Panc1 (cell line): Measurements from ENCODE around the gene IQSEC2. TPM values are rescaled to one million over a fixed set of nuclear protein-coding genes. Genes with fewer than 3 reads are reported as not detected.

Source experiments
- ATAC-seq: fragments of 200-7000 bp; cut with Tn5 transposase; 2 replicates; pipeline ENCODE4 v1.9.1; 2020; ENCODE audit warnings: mild to moderate bottlenecking, moderate library complexity
- BruUV-seq: library from RNA; stranded (reverse); fragments of 400-500 nt; replicated peaks from 2 replicates; lab custom pipeline; 2021; lab: Mats Ljungman, UMichigan
- CTCF ChIA-PET: fragments of 300-600 bp; sonication (Branson Sonifier 250); formaldehyde crosslinking; loops from one replicate; lab custom pipeline; 2022; ENCODE audit warnings: antibody characterized with exemption; lab: Charles Lee
- POLR2A ChIA-PET: fragments of 300-600 bp; sonication (Branson Sonifier 250); formaldehyde crosslinking; loops from one replicate; lab custom pipeline; 2022; ENCODE audit warnings: antibody characterized with exemption; lab: Charles Lee
- DNase-seq: peaks from one replicate; pipeline ENCODE4 v3.0.0-alpha.2; 2010; ENCODE audit warnings: low read depth, low spot score
- H3K27ac ChIP-seq: 2 replicates; pipeline ENCODE4 v1.5.1; 2011; ENCODE audit warnings: mild to moderate bottlenecking, low read length, inconsistent platforms
- H3K27me3 ChIP-seq: fragments of 200-500 bp; sonication (Bioruptor generic); 2 replicates; pipeline ENCODE4 v1.6.0; 2014; ENCODE audit warnings: low read length, inconsistent platforms; ENCODE audit not compliant: control insufficient read depth, insufficient read depth
- H3K36me3 ChIP-seq: fragments of 200-500 bp; sonication (Bioruptor generic); 2 replicates; pipeline ENCODE4 v1.5.1; 2014; ENCODE audit warnings: inconsistent platforms, mild to moderate bottlenecking, low read length, moderate library complexity; ENCODE audit not compliant: control insufficient read depth, insufficient read depth
- H3K4me1 ChIP-seq: 2 replicates; pipeline ENCODE4 v1.5.1; 2011; ENCODE audit warnings: inconsistent platforms, mild to moderate bottlenecking, low read length, moderate library complexity; ENCODE audit not compliant: control insufficient read depth, insufficient read depth
- H3K4me3 ChIP-seq, 2 experiments: 2 replicates each; pipeline ENCODE4 v1.5.1; 2011 to 2012; ENCODE audit warnings: low read depth in 2 of 2, low read length in 2 of 2, mild to moderate bottlenecking in 2 of 2, inconsistent platforms in 1 of 2, moderate library complexity in 1 of 2
- H3K9me3 ChIP-seq: fragments of 200-500 bp; sonication (Bioruptor generic); 2 replicates; pipeline ENCODE4 v1.5.1; 2014; ENCODE audit warnings: low read depth, mild to moderate bottlenecking, inconsistent platforms, low read length, moderate library complexity; ENCODE audit not compliant: control insufficient read depth, insufficient read depth
- CTCF ChIP-seq: fragments of 450-650 bp; IDR thresholded peaks from 2 replicates; pipeline ENCODE4 v1.5.1; 2017; ENCODE audit warnings: mild to moderate bottlenecking
- POLR2AphosphoS5 ChIP-seq: IDR thresholded peaks from 2 replicates; pipeline ENCODE4 v1.6.1; 2012; ENCODE audit warnings: mild to moderate bottlenecking, low read depth, low read length, moderate library complexity
- REST ChIP-seq, 2 experiments: IDR thresholded peaks; 2 replicates each; pipeline ENCODE4 v1.6.1; 2011 to 2012; ENCODE audit warnings: low read depth in 2 of 2, control low read depth in 1 of 2, low read length in 1 of 2, mild to moderate bottlenecking in 1 of 2, moderate library complexity in 1 of 2; ENCODE audit not compliant: insufficient read depth in 1 of 2
- SIN3A ChIP-seq: IDR thresholded peaks from 2 replicates; pipeline ENCODE4 v1.6.1; 2012; ENCODE audit warnings: low read depth, mild to moderate bottlenecking, low read length, moderate library complexity, borderline replicate concordance; ENCODE audit not compliant: insufficient read depth
- TCF7L2 ChIP-seq: IDR thresholded peaks from 2 replicates; pipeline ENCODE4 v1.6.1; 2011; ENCODE audit warnings: mild to moderate bottlenecking, low read depth, low read length, inconsistent platforms
- in situ Hi-C: cut with HindIII; loops from 2 replicates; pipeline ENCODE4 v1.10.0; 2016; ENCODE audit warnings: low sequenced_read_pairs, low pct_unique_long_range_greater_than_20kb
- intact Hi-C: fragments of 100-400 bp; cut with micrococcal nuclease; formaldehyde crosslinking; loops from one replicate; pipeline ENCODE4 v1.10.0; 2022; ENCODE audit not compliant: unreplicated experiment
- total RNA-seq: library from RNA; stranded (reverse); gene quantifications from one replicate; pipeline ENCODE4 v1.2.1, GENCODE V29; 2021; ENCODE audit not compliant: unreplicated experiment

The IQSEC2 gene
- total RNA-seq, 1 experiment from 2014 or later = 38.8 TPM

GRCh38 chrX:53323196-53323595, 41.8 kb upstream of the IQSEC2 start:
- intact Hi-C loops (no loop called here), in situ Hi-C loops (no loop called here)
- ChIA-PET CTCF (interaction anchor here (0.6 to 0.7 kb wide), 2 partner anchors 10 to 41 kb away, joined by 3 to 4 read pairs; no protein-coding TSS in a partner anchor), POLR2A (no interaction called here)
- Histone ChIP-seq H3K27ac (no peak overlapping the region), H3K9me3 (no peaks in the 10 kb centered on the region), H3K4me3 (no peak overlapping the region), H3K36me3 (no peaks in the 10 kb centered on the region), H3K27me3 (peaks cover 10% of the 10 kb centered on the region), H3K4me1 (peaks cover 3% of the 10 kb centered on the region; the same call in 1 of the 2 replicates)
- TF ChIP-seq POLR2AphosphoS5 (no peak), REST (IDR thresholded peaks at IDR 0.05; ENCODE audit: insufficient read depth in 1 of 2, low read depth in 2 of 2, low read length in 1 of 2) (no peak), SIN3A (no peak), TCF7L2 (no peak), CTCF (no peak)
- BruUV-seq = no TSS peak
- DNase-seq (no peak), ATAC-seq (no peak)

GRCh38 chrX:53321943-53322497, 40.6 kb upstream of the IQSEC2 start:
- DNase-seq (no peak), ATAC-seq (no peak)
- Histone ChIP-seq H3K27ac (no peak overlapping the region), H3K4me3 (peak overlapping the region in 1 of 2 experiments; percentile 24; a peak in 1 of 4 replicates), H3K27me3 (peaks cover 7% of the 10 kb centered on the region), H3K9me3 (no peaks in the 10 kb centered on the region), H3K4me1 (peaks cover 3% of the 10 kb centered on the region), H3K36me3 (no peaks in the 10 kb centered on the region)
- intact Hi-C loops = no loop called here
- ChIA-PET POLR2A (no interaction called here), CTCF (no interaction called here)
- BruUV-seq = no TSS peak
- in situ Hi-C loops = no loop called here
- TF ChIP-seq REST (IDR thresholded peaks at IDR 0.05; ENCODE audit: insufficient read depth in 1 of 2, low read depth in 2 of 2, low read length in 1 of 2) = no peak
- no peak for TF ChIP-seq SIN3A
- no peak for TF ChIP-seq CTCF
- no peak for TF ChIP-seq TCF7L2
- TF ChIP-seq POLR2AphosphoS5 = no peak
